Activated naive CD8-positive, alpha-beta T cell treated with anti-CD3 and anti-CD28 coated beads for 36 hours (primary cell): ENCODE measurements around the gene EPB41L3. TPM values are rescaled to one million over a fixed set of nuclear protein-coding genes. Genes with fewer than 3 reads are reported as not detected.

Experiments
- DNase-seq: peaks from one replicate; pipeline ENCODE4 v3.0.0; 2021
- H3K27ac Mint-ChIP-seq: one replicate; pipeline ENCODE4 v1.8.0; 2022; ENCODE audit warnings: mild to moderate bottlenecking, moderate library complexity, mixed read lengths
- H3K27me3 Mint-ChIP-seq: one replicate; pipeline ENCODE4 v1.8.0; 2022; ENCODE audit warnings: mild to moderate bottlenecking, mixed read lengths
- H3K36me3 Mint-ChIP-seq: one replicate; pipeline ENCODE4 v1.8.0; 2021; ENCODE audit warnings: mild to moderate bottlenecking, mixed read lengths
- H3K4me1 Mint-ChIP-seq: one replicate; pipeline ENCODE4 v1.8.0; 2021; ENCODE audit warnings: mixed read lengths
- H3K4me3 Mint-ChIP-seq: one replicate; pipeline ENCODE4 v1.8.0; 2022; ENCODE audit warnings: mild to moderate bottlenecking, moderate library complexity, mixed read lengths
- H3K9me3 Mint-ChIP-seq: one replicate; pipeline ENCODE4 v1.8.0; 2022; ENCODE audit warnings: mixed read lengths
- total RNA-seq, 2 experiments: library from RNA; stranded (reverse); gene quantifications; one replicate each; pipeline ENCODE4 v1.2.3, GENCODE V29; 2021

Gene EPB41L3
- total RNA-seq, 2 experiments from 2014 or later: 0.80 to 1.1 TPM

GRCh38 chr18:5398269-5398668 lies 145.5 kb downstream of the EPB41L3 start:
- Mint-ChIP-seq H3K27ac (no peak overlapping the region), H3K27me3 (peaks cover 9% of the 10 kb centered on the region), H3K9me3 (no peaks in the 10 kb centered on the region), H3K4me1 (peaks cover 3% of the 10 kb centered on the region), H3K4me3 (no peak overlapping the region), H3K36me3 (no peaks in the 10 kb centered on the region)
- no peak for DNase-seq

- Mint-ChIP-seq H3K27ac (no peak overlapping the region), H3K27me3 (peaks cover 9% of the 10 kb centered on the region), H3K36me3 (no peaks in the 10 kb centered on the region), H3K4me3 (no peak overlapping the region), H3K9me3 (no peaks in the 10 kb centered on the region), H3K4me1 (peaks cover 3% of the 10 kb centered on the region)
- DNase-seq: no peak
These were observed 146.7 kb downstream of the EPB41L3 start for GRCh38 chr18:5397102-5397501.

DNA sequence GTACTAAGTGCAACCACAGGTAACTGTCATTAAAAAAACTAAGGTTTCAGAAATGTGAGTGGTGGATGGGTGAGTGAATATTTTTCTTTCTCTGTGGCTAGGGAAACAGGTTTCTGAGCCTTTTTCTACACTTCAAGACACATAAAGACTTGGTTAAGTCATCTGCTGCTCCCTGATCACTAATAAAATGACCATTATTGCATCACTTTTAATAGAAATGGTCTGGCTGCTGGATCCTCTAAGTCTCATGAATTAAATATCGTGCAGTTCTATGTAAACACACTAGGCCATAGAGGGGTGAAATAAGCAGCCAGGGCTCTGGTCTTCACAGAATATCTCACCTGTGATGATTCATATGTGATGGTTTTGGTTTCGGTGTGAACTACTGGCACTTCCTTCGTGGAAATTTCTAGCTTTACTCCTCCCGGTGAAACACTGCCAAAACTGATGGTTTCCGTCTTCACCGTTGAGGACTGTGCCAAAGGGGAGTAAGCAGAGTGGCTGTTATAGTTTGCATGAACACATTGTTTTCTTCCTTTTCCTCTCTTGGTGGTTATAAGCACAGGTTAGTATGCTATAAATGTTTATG lies 147.8 kb downstream of the EPB41L3 start:
- Mint-ChIP-seq H3K9me3 (no peaks in the 10 kb centered on the region), H3K27me3 (peaks cover 9% of the 10 kb centered on the region), H3K27ac (no peak overlapping the region), H3K4me3 (no peak overlapping the region), H3K36me3 (no peaks in the 10 kb centered on the region), H3K4me1 (peaks cover 3% of the 10 kb centered on the region)
- DNase-seq: no peak

DNA sequence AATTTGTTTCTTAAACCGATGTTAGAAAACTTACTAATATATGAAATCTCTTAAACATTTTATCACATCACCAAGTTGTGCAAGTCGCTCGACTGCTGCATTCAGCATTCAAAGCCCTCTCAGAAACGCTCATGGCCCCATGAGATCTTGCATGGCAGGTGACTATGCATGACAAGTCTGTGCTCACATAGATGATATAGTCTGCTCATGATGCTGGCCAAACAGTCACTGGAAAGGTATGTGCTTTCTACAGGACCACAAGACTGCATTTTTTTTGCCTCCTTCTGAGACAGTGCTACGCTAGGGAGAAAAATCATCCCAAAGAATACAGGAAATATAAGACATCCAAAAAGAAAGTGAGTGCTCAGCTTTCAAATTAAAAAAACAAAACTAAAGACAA lies 150.0 kb downstream of the EPB41L3 start:
- Mint-ChIP-seq H3K27me3 (peaks cover 9% of the 10 kb centered on the region), H3K4me1 (peaks cover 3% of the 10 kb centered on the region), H3K36me3 (no peaks in the 10 kb centered on the region), H3K4me3 (no peak overlapping the region), H3K9me3 (no peaks in the 10 kb centered on the region), H3K27ac (no peak overlapping the region)
- no peak for DNase-seq

DNA sequence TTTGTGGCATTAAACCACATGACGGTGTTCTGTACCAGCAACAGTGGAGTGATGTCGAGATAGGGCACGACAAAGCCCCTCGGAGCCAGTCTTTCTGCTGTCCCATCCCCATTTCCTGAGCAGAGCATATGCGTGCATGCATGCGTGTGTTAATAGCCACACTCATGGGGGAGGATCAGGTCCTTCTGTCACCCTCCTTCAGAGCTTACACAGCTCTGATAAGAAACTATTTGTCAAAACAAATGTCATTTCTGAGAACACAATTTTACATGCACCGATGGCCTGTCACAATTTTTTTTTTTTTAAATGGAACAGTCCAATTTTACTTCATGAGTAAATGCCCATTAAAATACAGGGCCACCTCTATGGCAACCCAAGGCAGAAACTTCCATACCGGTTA lies 152.4 kb downstream of the EPB41L3 start:
- DNase-seq: no peak
- Mint-ChIP-seq H3K27ac (no peak overlapping the region), H3K36me3 (no peaks in the 10 kb centered on the region), H3K9me3 (no peaks in the 10 kb centered on the region), H3K4me3 (no peak overlapping the region), H3K27me3 (peaks cover 9% of the 10 kb centered on the region), H3K4me1 (peaks cover 3% of the 10 kb centered on the region)

GRCh38 chr18:5389356-5389755 lies 154.4 kb downstream of the EPB41L3 start:
- Mint-ChIP-seq H3K9me3 (no peaks in the 10 kb centered on the region), H3K36me3 (no peaks in the 10 kb centered on the region), H3K4me1 (no peaks in the 10 kb centered on the region), H3K4me3 (no peak overlapping the region), H3K27ac (no peak overlapping the region), H3K27me3 (peaks cover 3% of the 10 kb centered on the region)
- DNase-seq: no peak

DNA sequence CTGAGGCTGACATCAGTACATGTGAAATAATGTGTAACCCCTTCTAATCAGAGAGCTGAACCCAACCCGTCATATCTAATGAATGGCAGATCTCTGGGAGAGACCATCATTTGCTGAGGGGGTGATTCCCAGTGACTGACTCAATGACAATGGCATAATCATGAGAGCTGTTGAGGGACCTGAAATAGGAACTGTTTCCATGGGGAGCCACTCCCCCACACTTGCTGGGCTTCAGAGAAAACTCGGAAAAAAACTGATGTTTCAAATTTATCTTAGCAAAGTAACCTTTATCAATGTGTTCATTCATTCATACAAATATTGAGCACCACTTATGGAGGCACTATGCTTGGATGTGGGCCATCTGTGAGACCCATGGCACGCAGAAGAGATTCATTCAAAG lies 154.9 kb downstream of the EPB41L3 start:
- no peaks in the 10 kb centered on the region for H3K36me3 Mint-ChIP-seq
- H3K27ac Mint-ChIP-seq: no peak overlapping the region
- no peak for DNase-seq
- H3K9me3 Mint-ChIP-seq: no peaks in the 10 kb centered on the region
- no peaks in the 10 kb centered on the region for H3K4me1 Mint-ChIP-seq
- H3K4me3 Mint-ChIP-seq: no peak overlapping the region
- peaks cover 3% of the 10 kb centered on the region for H3K27me3 Mint-ChIP-seq

- Mint-ChIP-seq H3K36me3 (no peaks in the 10 kb centered on the region), H3K4me3 (no peak overlapping the region)
These were observed 163.2 kb downstream of the EPB41L3 start for GRCh38 chr18:5380586-5380985.

GRCh38 chr18:5376986-5377385 lies 166.8 kb downstream of the EPB41L3 start:
- Mint-ChIP-seq H3K4me3 (no peak overlapping the region), H3K4me1 (no peaks in the 10 kb centered on the region), H3K27me3 (no peaks in the 10 kb centered on the region), H3K9me3 (no peaks in the 10 kb centered on the region), H3K36me3 (no peaks in the 10 kb centered on the region), H3K27ac (no peak overlapping the region)
- no peak for DNase-seq

More at GRCh38 chr18:5380586-5380985, 163.2 kb downstream of the EPB41L3 start:
- H3K4me1 Mint-ChIP-seq: no peaks in the 10 kb centered on the region
- H3K27ac Mint-ChIP-seq: no peak overlapping the region
- DNase-seq: no peak
- H3K9me3 Mint-ChIP-seq: no peaks in the 10 kb centered on the region
- H3K27me3 Mint-ChIP-seq: no peaks in the 10 kb centered on the region

- H3K4me1 Mint-ChIP-seq: no peaks in the 10 kb centered on the region
- no peak for DNase-seq
- H3K36me3 Mint-ChIP-seq: no peaks in the 10 kb centered on the region
- peaks cover 8% of the 10 kb centered on the region for H3K27me3 Mint-ChIP-seq
- no peak overlapping the region for H3K27ac Mint-ChIP-seq
- no peaks in the 10 kb centered on the region for H3K9me3 Mint-ChIP-seq
- no peak overlapping the region for H3K4me3 Mint-ChIP-seq
These were observed 173.5 kb downstream of the EPB41L3 start for GRCh38 chr18:5370332-5370731.

- Mint-ChIP-seq H3K9me3 (no peaks in the 10 kb centered on the region), H3K27me3 (peaks cover 8% of the 10 kb centered on the region), H3K27ac (no peak overlapping the region), H3K36me3 (no peaks in the 10 kb centered on the region), H3K4me1 (no peaks in the 10 kb centered on the region), H3K4me3 (no peak overlapping the region)
- DNase-seq: no peak
These were observed 174.3 kb downstream of the EPB41L3 start for GRCh38 chr18:5369513-5369912.

- Mint-ChIP-seq H3K4me3 (no peak overlapping the region), H3K4me1 (no peaks in the 10 kb centered on the region), H3K27me3 (peaks cover 8% of the 10 kb centered on the region), H3K36me3 (no peaks in the 10 kb centered on the region), H3K9me3 (no peaks in the 10 kb centered on the region), H3K27ac (no peak overlapping the region)
- no peak for DNase-seq
These were observed 178.4 kb downstream of the EPB41L3 start for GRCh38 chr18:5365443-5365842.

- no peak overlapping the region for H3K4me3 Mint-ChIP-seq
- no peak overlapping the region for H3K27ac Mint-ChIP-seq
- H3K27me3 Mint-ChIP-seq: no peaks in the 10 kb centered on the region
- H3K36me3 Mint-ChIP-seq: no peaks in the 10 kb centered on the region
- H3K4me1 Mint-ChIP-seq: no peaks in the 10 kb centered on the region
- H3K9me3 Mint-ChIP-seq: peaks cover 30% of the 10 kb centered on the region
- DNase-seq: no peak
These were observed 193.2 kb downstream of the EPB41L3 start for GRCh38 chr18:5350636-5351035.

Other genes with a start within 250 kb of the EPB41L3 start
- gene ZBTB14, start 248.3 kb downstream of the EPB41L3 start, total RNA-seq: 10 to 100 TPM; 22.6 to 23.8 TPM